ENCODE results near the gene DCST1. TPM values are rescaled to one million over a fixed set of nuclear protein-coding genes. Genes with fewer than 3 reads are reported as not detected.

The DCST1 gene
- total RNA-seq, 3 donors from 2014 or later = 0.19 to 0.20 TPM; not detected in 1

DNA sequence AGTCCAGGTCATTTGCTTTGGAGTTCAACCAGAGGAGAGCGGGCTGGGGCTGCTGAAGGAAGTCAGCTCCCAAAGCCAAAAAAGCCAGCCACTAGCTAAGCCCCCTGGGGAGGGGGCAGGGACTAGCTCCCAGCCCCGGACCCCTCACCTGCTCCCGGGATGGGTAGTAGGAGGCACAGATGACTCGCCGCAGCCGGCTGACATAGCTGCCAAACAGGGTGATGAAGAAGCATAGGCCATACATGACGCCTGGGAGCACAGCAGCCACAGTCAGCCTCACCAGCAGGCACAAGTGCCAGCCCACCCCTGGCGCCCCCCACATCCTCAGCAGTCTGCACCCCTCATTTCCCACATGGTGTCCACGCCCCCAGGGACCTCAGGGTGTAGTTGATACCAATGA lies 7.5 kb upstream of the DCST1 start:
- no peak for ATAC-seq
- Histone ChIP-seq H3K36me3 (ENCODE audit: low read depth) (no peaks in the 10 kb centered on the region), H3K9me3 (no peaks in the 10 kb centered on the region), H3K4me3 (no peak overlapping the region), H3K4me1 (ENCODE audit: low read depth) (no peaks in the 10 kb centered on the region)
- intact Hi-C loops (cut with DNase I, micrococcal nuclease) = no loop called here
- DNase-seq = no peak
- TF ChIP-seq, protein P1, sequence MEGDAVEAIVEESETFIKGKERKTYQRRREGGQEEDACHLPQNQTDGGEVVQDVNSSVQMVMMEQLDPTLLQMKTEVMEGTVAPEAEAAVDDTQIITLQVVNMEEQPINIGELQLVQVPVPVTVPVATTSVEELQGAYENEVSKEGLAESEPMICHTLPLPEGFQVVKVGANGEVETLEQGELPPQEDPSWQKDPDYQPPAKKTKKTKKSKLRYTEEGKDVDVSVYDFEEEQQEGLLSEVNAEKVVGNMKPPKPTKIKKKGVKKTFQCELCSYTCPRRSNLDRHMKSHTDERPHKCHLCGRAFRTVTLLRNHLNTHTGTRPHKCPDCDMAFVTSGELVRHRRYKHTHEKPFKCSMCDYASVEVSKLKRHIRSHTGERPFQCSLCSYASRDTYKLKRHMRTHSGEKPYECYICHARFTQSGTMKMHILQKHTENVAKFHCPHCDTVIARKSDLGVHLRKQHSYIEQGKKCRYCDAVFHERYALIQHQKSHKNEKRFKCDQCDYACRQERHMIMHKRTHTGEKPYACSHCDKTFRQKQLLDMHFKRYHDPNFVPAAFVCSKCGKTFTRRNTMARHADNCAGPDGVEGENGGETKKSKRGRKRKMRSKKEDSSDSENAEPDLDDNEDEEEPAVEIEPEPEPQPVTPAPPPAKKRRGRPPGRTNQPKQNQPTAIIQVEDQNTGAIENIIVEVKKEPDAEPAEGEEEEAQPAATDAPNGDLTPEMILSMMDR (IDR thresholded peaks at IDR 0.05) = no peak

DNA sequence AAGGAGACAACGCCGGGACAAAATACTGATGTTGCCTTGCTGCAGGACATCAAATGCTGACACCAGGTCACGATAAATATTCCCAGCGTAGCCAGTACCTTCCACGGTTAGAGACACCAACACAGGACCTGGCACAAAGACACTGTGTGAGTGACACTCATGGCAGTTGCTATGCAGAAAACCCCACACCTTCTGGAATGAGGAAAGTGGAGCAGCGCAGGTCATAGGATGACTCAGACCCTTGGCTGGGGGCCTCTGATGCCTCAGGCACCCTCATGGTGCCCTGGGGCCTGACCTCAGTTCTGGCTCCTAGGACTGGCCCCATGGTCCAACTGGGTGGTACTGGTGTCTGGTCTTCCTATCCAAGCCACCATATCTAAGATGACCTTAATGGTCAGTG lies 7.0 kb upstream of the DCST1 start:
- intact Hi-C loops (cut with DNase I, micrococcal nuclease) = no loop called here
- Histone ChIP-seq H3K36me3 (ENCODE audit: low read depth) (no peaks in the 10 kb centered on the region), H3K4me3 (no peak overlapping the region), H3K4me1 (ENCODE audit: low read depth) (no peaks in the 10 kb centered on the region), H3K9me3 (no peaks in the 10 kb centered on the region)
- ATAC-seq = no peak
- DNase-seq = no peak
- TF ChIP-seq, protein P1 (IDR thresholded peaks at IDR 0.05) = no peak

DNA sequence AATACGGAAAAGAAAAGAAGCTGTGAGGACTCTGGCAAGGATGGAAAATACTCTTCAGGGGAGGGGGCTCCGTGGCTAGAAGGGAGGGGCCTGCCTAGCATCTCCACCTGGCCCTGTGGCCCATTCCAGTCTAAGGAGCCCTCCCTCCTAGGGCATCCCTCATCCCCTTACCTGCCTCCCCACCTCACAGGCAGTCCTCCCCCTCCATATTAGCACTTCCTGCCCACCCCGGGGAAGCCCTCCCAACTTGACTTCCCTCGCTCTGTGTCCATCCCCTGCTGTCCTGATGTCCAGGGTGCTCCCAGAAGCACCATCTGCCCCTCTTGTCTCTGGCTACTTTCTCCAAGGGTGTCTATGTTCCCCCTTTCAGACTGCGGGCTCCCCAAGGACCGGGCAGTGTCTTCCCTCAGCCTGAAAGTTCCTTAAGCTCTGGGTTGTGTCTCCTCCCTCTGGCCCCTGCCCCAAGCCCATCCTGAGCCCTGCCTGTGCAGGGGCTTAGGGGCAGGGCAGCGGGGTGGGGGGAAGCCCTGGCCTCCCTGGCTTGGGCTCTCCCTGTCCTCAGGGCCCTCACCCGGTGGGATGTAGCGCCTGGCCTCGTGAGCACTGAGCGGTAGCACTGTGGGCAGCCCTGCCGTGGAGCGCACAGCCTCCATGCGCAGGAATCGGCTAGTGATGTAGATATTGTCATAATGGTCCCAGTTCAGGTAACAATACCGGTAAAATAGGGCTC lies 3.9 kb upstream of the DCST1 start:
- Histone ChIP-seq H3K4me1 (ENCODE audit: low read depth) (no peaks in the 10 kb centered on the region), H3K36me3 (ENCODE audit: low read depth) (no peaks in the 10 kb centered on the region), H3K4me3 (no peak overlapping the region), H3K9me3 (no peaks in the 10 kb centered on the region)
- DNase-seq = no peak
- TF ChIP-seq, protein P1 (IDR thresholded peaks at IDR 0.05) = no peak
- intact Hi-C loops (cut with DNase I, micrococcal nuclease) = no loop called here
- ATAC-seq = no peak

GRCh38 chr1:155030243-155030795 lies 3.3 kb upstream of the DCST1 start:
- TF ChIP-seq, protein P1 (IDR thresholded peaks at IDR 0.05) = no peak
- intact Hi-C loops (cut with DNase I, micrococcal nuclease) = no loop called here
- DNase-seq = no peak
- Histone ChIP-seq H3K9me3 (no peaks in the 10 kb centered on the region), H3K36me3 (ENCODE audit: low read depth) (no peaks in the 10 kb centered on the region), H3K4me1 (ENCODE audit: low read depth) (no peaks in the 10 kb centered on the region), H3K4me3 (no peak overlapping the region)
- no peak for ATAC-seq

GRCh38 chr1:155030899-155031298 lies 2.7 kb upstream of the DCST1 start:
- Histone ChIP-seq H3K4me3 (no peak overlapping the region), H3K9me3 (no peaks in the 10 kb centered on the region), H3K4me1 (ENCODE audit: low read depth) (no peaks in the 10 kb centered on the region), H3K36me3 (ENCODE audit: low read depth) (no peaks in the 10 kb centered on the region)
- DNase-seq (no peak), ATAC-seq (no peak)
- intact Hi-C loops (cut with DNase I, micrococcal nuclease) = no loop called here
- TF ChIP-seq, protein P1 (IDR thresholded peaks at IDR 0.05) = no peak

Data from mucosa of descending colon (tissue), 3 donors.